SU-DHL-6 (cell line): ENCODE results near the gene P2RY13.

Source experiments
- H2AFZ ChIP-seq: fragments of 200-600 bp; sonication (generic); 2 replicates; pipeline ENCODE4 v1.6.1; 2014; ENCODE audit warnings: low read depth, mild to moderate bottlenecking, moderate library complexity, mixed read lengths, antibody characterized with exemption, low read length; ENCODE audit not compliant: severe bottlenecking
- H3F3A ChIP-seq: fragments of 200-600 bp; shearing (Covaris generic); 2 replicates; pipeline ENCODE4 v1.6.0; 2016; ENCODE audit warnings: antibody characterized with exemption, mild to moderate bottlenecking; ENCODE audit not compliant: insufficient read depth
- H3K27ac ChIP-seq: fragments of 200-600 bp; sonication (generic); 2 replicates; pipeline ENCODE4 v1.5.1; 2016; ENCODE audit warnings: low read depth, mild to moderate bottlenecking, low read length, moderate library complexity, mixed read lengths
- H3K27me3 ChIP-seq: fragments of 200-600 bp; sonication (generic), shearing (Covaris generic); 2 replicates; pipeline ENCODE4 v1.6.0; 2014; ENCODE audit warnings: mild to moderate bottlenecking, low read length
- H3K36me3 ChIP-seq: fragments of 200-600 bp; sonication (generic); 2 replicates; pipeline ENCODE4 v1.6.1; 2014; ENCODE audit warnings: mild to moderate bottlenecking, low read length, mixed read lengths
- H3K4me2 ChIP-seq: fragments of 300-600, 200-600 bp; shearing (Covaris generic), sonication (generic); 2 replicates; pipeline ENCODE4 v1.6.0; 2014; ENCODE audit warnings: low read length, low read depth, mild to moderate bottlenecking; ENCODE audit not compliant: poor library complexity, severe bottlenecking
- H3K4me3 ChIP-seq: fragments of 200-600 bp; sonication (generic); 2 replicates; pipeline ENCODE4 v1.5.1; 2014; ENCODE audit warnings: antibody characterized with exemption, low read length, mild to moderate bottlenecking, mixed read lengths; ENCODE audit not compliant: insufficient read depth, poor library complexity, severe bottlenecking
- H3K79me2 ChIP-seq: fragments of 200-600 bp; sonication (generic); 2 replicates; pipeline ENCODE4 v1.6.1; 2014; ENCODE audit warnings: mild to moderate bottlenecking, low read length, moderate library complexity; ENCODE audit not compliant: insufficient read depth
- H3K9ac ChIP-seq: fragments of 200-600 bp; sonication (generic); 2 replicates; pipeline ENCODE4 v1.7.0; 2014; ENCODE audit warnings: mild to moderate bottlenecking, low read length
- H3K9me2 ChIP-seq: fragments of 200-600 bp; sonication (generic); replicated peaks from 2 replicates; pipeline ENCODE4 v1.6.1; 2014; ENCODE audit warnings: low read length; ENCODE audit not compliant: insufficient read depth
- H3K9me3 ChIP-seq: fragments of 200-600 bp; sonication (generic); 2 replicates; pipeline ENCODE4 v1.6.1; 2014; ENCODE audit warnings: low read length, mixed read lengths; ENCODE audit not compliant: insufficient read depth
- H4K20me1 ChIP-seq: fragments of 200-600 bp; sonication (generic); 2 replicates; pipeline ENCODE4 v1.6.1; 2014; ENCODE audit warnings: low read depth, mild to moderate bottlenecking, antibody characterized with exemption, low read length, moderate library complexity, mixed read lengths
- CTCF ChIP-seq: fragments of 200-600 bp; sonication (generic); IDR thresholded peaks from one replicate; pipeline ENCODE4 v1.5.1; 2017; ENCODE audit warnings: antibody characterized with exemption, mild to moderate bottlenecking, low read length, moderate library complexity; ENCODE audit not compliant: insufficient read depth, poor library complexity, severe bottlenecking
- EZH2phosphoT487 ChIP-seq: fragments of 200-600 bp; sonication (generic), shearing (Covaris generic); conservative IDR thresholded peaks from 2 replicates; pipeline ENCODE4 v1.6.1; 2018; ENCODE audit warnings: mild to moderate bottlenecking, antibody characterized with exemption, low read length, moderate library complexity, mixed read lengths

Gene P2RY13

GRCh38 chr3:151289445-151289844 is 39.9 kb downstream of the P2RY13 start:
- H3K4me3 ChIP-seq: no peak overlapping the region
- no peaks in the 10 kb centered on the region for H3K36me3 ChIP-seq
- no peak overlapping the region for H3K4me2 ChIP-seq
- H3K79me2 ChIP-seq: no peaks in the 10 kb centered on the region
- TF ChIP-seq EZH2phosphoT487 (no peak), CTCF (no peak)
- no peaks in the 10 kb centered on the region for H3K9me3 ChIP-seq
- no peak overlapping the region for H2AFZ ChIP-seq
- H3K27ac ChIP-seq: no peak overlapping the region
- H3F3A ChIP-seq: no peaks in the 10 kb centered on the region
- H3K9ac ChIP-seq: no peak overlapping the region
- no peaks in the 10 kb centered on the region for H3K27me3 ChIP-seq
- H3K9me2 ChIP-seq: no peaks in the 10 kb centered on the region
- H4K20me1 ChIP-seq: no peaks in the 10 kb centered on the region

DNA sequence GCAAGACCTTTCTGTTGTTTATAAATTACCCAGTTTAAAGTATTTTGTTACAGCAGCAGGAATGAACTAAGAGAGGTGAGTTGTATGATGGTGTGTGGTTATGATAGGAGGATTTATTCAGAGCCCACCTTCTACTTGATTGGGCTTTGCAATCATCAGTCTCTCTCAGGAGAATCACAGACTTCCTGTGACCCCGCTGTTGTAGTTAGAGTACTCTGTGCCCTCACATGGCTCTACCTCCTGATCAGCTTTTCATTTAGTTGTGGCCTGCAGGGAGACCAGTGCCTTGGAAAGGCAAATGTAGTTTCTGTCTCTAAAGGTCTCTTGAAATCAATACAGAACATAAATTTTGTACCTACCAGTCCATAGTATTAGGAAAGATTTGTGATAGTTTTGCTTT is 43.4 kb downstream of the P2RY13 start:
- Histone ChIP-seq H4K20me1 (no peaks in the 10 kb centered on the region), H3K4me3 (no peak overlapping the region), H3F3A (0 out of 2 replicates have a peak, but pooled peaks cover 3% of the 10 kb centered on the region), H3K4me2 (no peak overlapping the region), H3K27ac (no peak overlapping the region), H3K9ac (no peak overlapping the region), H3K9me3 (no peaks in the 10 kb centered on the region), H3K27me3 (no peaks in the 10 kb centered on the region), H3K79me2 (no peaks in the 10 kb centered on the region), H2AFZ (no peak overlapping the region), H3K9me2 (no peaks in the 10 kb centered on the region), H3K36me3 (no peaks in the 10 kb centered on the region)
- TF ChIP-seq EZH2phosphoT487: no peak
- TF ChIP-seq CTCF: no peak

DNA sequence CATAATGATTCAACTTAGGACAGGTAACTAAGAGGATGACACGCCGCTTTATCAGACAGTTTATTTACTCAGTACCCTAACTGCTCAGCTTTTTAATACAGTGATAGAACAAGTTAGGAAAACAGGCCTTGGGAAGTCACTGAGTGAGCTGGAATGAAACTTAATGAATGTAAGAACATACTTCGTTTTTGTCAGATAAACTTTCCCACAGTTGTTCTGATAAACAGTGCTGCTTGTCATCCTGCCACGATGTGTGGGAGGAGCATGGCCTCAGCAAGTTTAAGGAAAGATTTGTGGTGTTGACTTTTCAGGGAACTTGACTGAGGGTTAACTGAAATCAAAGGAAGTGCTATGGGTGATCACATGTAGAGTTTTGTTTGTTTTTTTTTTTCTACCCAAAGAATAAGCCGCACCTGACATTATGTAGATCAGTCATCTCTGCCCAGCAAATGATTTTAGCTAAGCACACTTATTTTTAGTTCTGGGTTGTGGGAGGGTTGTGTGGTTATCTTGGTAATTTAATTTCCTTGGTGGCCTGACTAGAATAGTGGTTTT is 45.4 kb downstream of the P2RY13 start:
- Histone ChIP-seq H3K9me3 (no peaks in the 10 kb centered on the region), H3K79me2 (no peaks in the 10 kb centered on the region), H3K4me3 (no peak overlapping the region), H4K20me1 (no peaks in the 10 kb centered on the region), H3K9me2 (no peaks in the 10 kb centered on the region), H3K27me3 (no peaks in the 10 kb centered on the region), H3K4me2 (no peak overlapping the region), H3F3A (0 out of 2 replicates have a peak, but pooled peaks cover 3% of the 10 kb centered on the region), H3K9ac (no peak overlapping the region), H2AFZ (no peak overlapping the region), H3K36me3 (no peaks in the 10 kb centered on the region), H3K27ac (no peak overlapping the region)
- TF ChIP-seq CTCF: no peak
- TF ChIP-seq EZH2phosphoT487: no peak
